CD14-positive monocyte (primary cell): ENCODE results near the gene IFFO2. TPM values are rescaled to one million over a fixed set of nuclear protein-coding genes. Genes with fewer than 3 reads are reported as not detected.

ENCODE experiments used
- DNase-seq, 3 donors: peaks; one replicate each; pipeline ENCODE4 v3.0.0-alpha.2; 2011 to 2022
- H2AFZ ChIP-seq: 2 replicates; pipeline ENCODE4 v1.6.0; 2012; ENCODE audit warnings: mild to moderate bottlenecking, low read depth, low read length, inconsistent platforms; ENCODE audit not compliant: insufficient read depth, poor library complexity, severe bottlenecking
- H3K27ac ChIP-seq, 2 donors: 1 replicate in 1 of 2; 2 replicates in 1 of 2; pipeline ENCODE4 v1.5.1; 2012 to 2013; ENCODE audit warnings: low read length in 2 of 2, control low read depth in 1 of 2, inconsistent platforms in 1 of 2, low read depth in 1 of 2, mild to moderate bottlenecking in 1 of 2
- H3K27me3 ChIP-seq, 2 donors: one replicate each; pipeline versions ENCODE4 v1.6.0 to v1.6.1; 2011 to 2013; ENCODE audit warnings: low read length in 2 of 2; ENCODE audit not compliant: control insufficient read depth in 2 of 2, insufficient read depth in 2 of 2
- H3K36me3 ChIP-seq, 2 donors: replicated peaks in 1 of 2; 1 replicate in 1 of 2; 2 replicates in 1 of 2; pipeline versions ENCODE4 v1.5.1 to v1.6.1; 2012 to 2013; ENCODE audit warnings: low read length in 2 of 2, control low read depth in 1 of 2, inconsistent platforms in 1 of 2, mild to moderate bottlenecking in 1 of 2; ENCODE audit not compliant: insufficient read depth in 2 of 2, control insufficient read depth in 1 of 2
- H3K4me1 ChIP-seq, 2 donors: 1 replicate in 1 of 2; 2 replicates in 1 of 2; pipeline versions ENCODE4 v1.5.1 to v1.6.1; 2012 to 2013; ENCODE audit warnings: low read length in 2 of 2, control low read depth in 1 of 2, inconsistent platforms in 1 of 2, mild to moderate bottlenecking in 1 of 2, moderate library complexity in 1 of 2; ENCODE audit not compliant: insufficient read depth in 2 of 2, control insufficient read depth in 1 of 2
- H3K4me2 ChIP-seq: replicated peaks from 2 replicates; pipeline ENCODE3; 2012; ENCODE audit warnings: low read length, moderate library complexity, mild to moderate bottlenecking; ENCODE audit not compliant: poor library complexity, severe bottlenecking; ENCODE audit errors: extremely low read depth
- H3K4me3 ChIP-seq, 3 experiments: fragments of 200-600 bp in 1 of 3; sonication (generic) in 1 of 3; replicated peaks in 1 of 3; 1 replicate in 2 of 3; 2 replicates in 1 of 3; pipeline ENCODE4 v1.5.1; 2011 to 2013; ENCODE audit warnings: low read length in 3 of 3, mild to moderate bottlenecking in 3 of 3, control low read depth in 2 of 3, low read depth in 2 of 3, inconsistent platforms in 1 of 3, moderate library complexity in 1 of 3
- H3K79me2 ChIP-seq: 2 replicates; pipeline ENCODE4 v1.6.0; 2012; ENCODE audit warnings: mild to moderate bottlenecking, control low read depth, inconsistent platforms, low read length, moderate library complexity; ENCODE audit not compliant: insufficient read depth
- H3K9ac ChIP-seq: 2 replicates; pipeline ENCODE4 v1.6.0; 2017; ENCODE audit warnings: low read length, mild to moderate bottlenecking; ENCODE audit not compliant: insufficient read depth, poor library complexity, severe bottlenecking
- H3K9me3 ChIP-seq, 2 donors: replicated peaks in 1 of 2; 1 replicate in 1 of 2; 2 replicates in 1 of 2; pipeline versions ENCODE4 v1.5.1 to v1.6.1; 2012 to 2013; ENCODE audit warnings: low read length in 2 of 2, control low read depth in 1 of 2; ENCODE audit not compliant: control insufficient read depth in 1 of 2, insufficient read depth in 1 of 2
- H4K20me1 ChIP-seq: 2 replicates; pipeline ENCODE4 v1.6.0; 2012; ENCODE audit warnings: mild to moderate bottlenecking, low read length, control low read depth, moderate library complexity; ENCODE audit not compliant: insufficient read depth
- H3K27ac Mint-ChIP-seq, 7 donors: one replicate each; pipeline ENCODE4 v1.8.0; 2020; ENCODE audit warnings: mild to moderate bottlenecking in 7 of 7, mixed read lengths in 7 of 7, moderate library complexity in 6 of 7, inconsistent platforms in 2 of 7
- H3K27me3 Mint-ChIP-seq, 3 donors: one replicate each; pipeline ENCODE4 v1.8.0; 2021 to 2022; ENCODE audit warnings: low read depth in 3 of 3, mild to moderate bottlenecking in 3 of 3, mixed read lengths in 3 of 3, moderate library complexity in 3 of 3, inconsistent platforms in 1 of 3
- H3K36me3 Mint-ChIP-seq, 2 donors: one replicate each; pipeline ENCODE4 v1.8.0; 2020; ENCODE audit warnings: mixed read lengths in 2 of 2, inconsistent platforms in 1 of 2, mild to moderate bottlenecking in 1 of 2
- H3K4me1 Mint-ChIP-seq: one replicate; pipeline ENCODE4 v1.8.0; 2020; ENCODE audit warnings: mild to moderate bottlenecking, mixed read lengths
- H3K4me3 Mint-ChIP-seq, 2 donors: one replicate each; pipeline ENCODE4 v1.8.0; 2020; ENCODE audit warnings: mild to moderate bottlenecking in 2 of 2, mixed read lengths in 2 of 2, moderate library complexity in 1 of 2
- H3K9me3 Mint-ChIP-seq, 7 donors: one replicate each; pipeline ENCODE4 v1.8.0; 2020 to 2022; ENCODE audit warnings: mixed read lengths in 7 of 7, mild to moderate bottlenecking in 6 of 7, moderate library complexity in 6 of 7, inconsistent platforms in 2 of 7
- WGBS: methylation state at CpG from one replicate; pipeline ENCODE4 v1.1.5; 2013; ENCODE audit warnings: missing lambda C conversion rate; ENCODE audit not compliant: insufficient coverage; 5-methylcytosine and 5-hydroxymethylcytosine counted together
- intact Hi-C, 2 donors: fragments of 100-400 bp; cut with micrococcal nuclease; formaldehyde crosslinking; loops; one replicate each; pipeline versions ENCODE4 v1.15.0 to v1.15.1; 2023
- polyA plus RNA-seq, 3 donors: library from polyadenylated mRNA; depleted of rRNA in 1 of 3; unstranded in 2 of 3; stranded (reverse) in 1 of 3; fragments of 300-500 nt in 2 of 3; fragments of >200 nt in 1 of 3; fragmentation: Illumina TruSeq in 2 of 3; gene quantifications; 1 replicate in 2 of 3; 2 replicates in 1 of 3; pipeline ENCODE4 v1.2.3, GENCODE V29; 2012 to 2021
- TF ChIP-seq, protein P1 (sequence below): fragments of 200-600 bp; IDR thresholded peaks from one replicate; pipeline ENCODE4 v1.8.0; 2022; ENCODE audit warnings: antibody characterized with exemption, mild to moderate bottlenecking

Gene IFFO2
- polyA plus RNA-seq, 3 donors, result 0.78 to 17.5 (median 0.94) TPM

GRCh38 chr1:18932879-18933278, 23.6 kb downstream of the IFFO2 start:
- Histone ChIP-seq H3K36me3 (no peaks in the 10 kb centered on the region), H3K9ac (no peak overlapping the region), H3K4me2 (no peak overlapping the region), H4K20me1 (peaks cover 69% of the 10 kb centered on the region), H3K4me1 (peaks cover 7 to 11% of the 10 kb centered on the region in 2 donors), H3K79me2 (peaks cover 12% of the 10 kb centered on the region), H3K4me3 (no peak overlapping the region), H2AFZ (no peak overlapping the region), H3K27me3 (no peaks in the 10 kb centered on the region), H3K9me3 (no peaks in the 10 kb centered on the region), H3K27ac (no peak overlapping the region)
- WGBS, result 71% methylated on average over 2 of the region's 7 CpGs
- H3K36me3 Mint-ChIP-seq, result peaks cover 0 to 2% of the 10 kb centered on the region in 2 donors
- no peaks in the 10 kb centered on the region for H3K9me3 Mint-ChIP-seq
- peaks cover 18% of the 10 kb centered on the region for H3K4me1 Mint-ChIP-seq
- H3K27ac Mint-ChIP-seq, result peak overlapping the region in 1 of 7 donors; percentile 13
- intact Hi-C loops, result no loop called here
- H3K27me3 Mint-ChIP-seq, result peaks cover 1 to 10% (median 4%) of the 10 kb centered on the region in 3 donors
- DNase-seq, result no peak
- TF ChIP-seq, protein P1, sequence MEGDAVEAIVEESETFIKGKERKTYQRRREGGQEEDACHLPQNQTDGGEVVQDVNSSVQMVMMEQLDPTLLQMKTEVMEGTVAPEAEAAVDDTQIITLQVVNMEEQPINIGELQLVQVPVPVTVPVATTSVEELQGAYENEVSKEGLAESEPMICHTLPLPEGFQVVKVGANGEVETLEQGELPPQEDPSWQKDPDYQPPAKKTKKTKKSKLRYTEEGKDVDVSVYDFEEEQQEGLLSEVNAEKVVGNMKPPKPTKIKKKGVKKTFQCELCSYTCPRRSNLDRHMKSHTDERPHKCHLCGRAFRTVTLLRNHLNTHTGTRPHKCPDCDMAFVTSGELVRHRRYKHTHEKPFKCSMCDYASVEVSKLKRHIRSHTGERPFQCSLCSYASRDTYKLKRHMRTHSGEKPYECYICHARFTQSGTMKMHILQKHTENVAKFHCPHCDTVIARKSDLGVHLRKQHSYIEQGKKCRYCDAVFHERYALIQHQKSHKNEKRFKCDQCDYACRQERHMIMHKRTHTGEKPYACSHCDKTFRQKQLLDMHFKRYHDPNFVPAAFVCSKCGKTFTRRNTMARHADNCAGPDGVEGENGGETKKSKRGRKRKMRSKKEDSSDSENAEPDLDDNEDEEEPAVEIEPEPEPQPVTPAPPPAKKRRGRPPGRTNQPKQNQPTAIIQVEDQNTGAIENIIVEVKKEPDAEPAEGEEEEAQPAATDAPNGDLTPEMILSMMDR, result no peak
- H3K4me3 Mint-ChIP-seq, result no peak overlapping the region

GRCh38 chr1:18932387-18932786, 24.1 kb downstream of the IFFO2 start:
- no peak overlapping the region for H3K4me3 Mint-ChIP-seq
- 85% methylated on average over 2 of the region's 5 CpGs for WGBS
- Histone ChIP-seq H3K4me3 (no peak overlapping the region), H4K20me1 (peaks cover 64% of the 10 kb centered on the region), H3K36me3 (no peaks in the 10 kb centered on the region), H2AFZ (no peak overlapping the region), H3K27me3 (no peaks in the 10 kb centered on the region), H3K4me1 (peaks cover 12 to 16% of the 10 kb centered on the region in 2 donors), H3K4me2 (no peak overlapping the region), H3K9me3 (no peaks in the 10 kb centered on the region), H3K9ac (no peak overlapping the region), H3K27ac (no peak overlapping the region), H3K79me2 (peaks cover 16% of the 10 kb centered on the region)
- H3K27ac Mint-ChIP-seq, result peak overlapping the region in 1 of 7 donors; percentile 38
- H3K4me1 Mint-ChIP-seq, result peaks cover 23% of the 10 kb centered on the region
- intact Hi-C loops, result no loop called here
- no peaks in the 10 kb centered on the region for H3K9me3 Mint-ChIP-seq
- TF ChIP-seq, protein P1, result no peak
- H3K36me3 Mint-ChIP-seq, result peaks cover 0 to 3% of the 10 kb centered on the region in 2 donors
- H3K27me3 Mint-ChIP-seq, result peaks cover 1 to 10% (median 5%) of the 10 kb centered on the region in 3 donors
- no peak for DNase-seq
